Activated T-cell treated with anti-CD3 and anti-CD28 coated beads for 4 hours (primary cell): ENCODE data around the gene KDM2A.
A peak's percentile ranks its signal among the peaks of the same experiment; 100 is the strongest.

ENCODE experiments used
- DNase-seq: peaks from one replicate; pipeline ENCODE4 v3.0.0-alpha.2; 2020

KDM2A gene

GRCh38 chr11:67288198-67288451, 169.1 kb downstream of the KDM2A start:
- DNase-seq: no peak

GRCh38 chr11:67288452-67289225, 169.6 kb downstream of the KDM2A start:
- peak; percentile 74 for DNase-seq

- no peak for DNase-seq
Measured at GRCh38 chr11:67289226-67289650, 170.2 kb downstream of the KDM2A start, which contains the start of gene ANKRD13D. Gene ANKRD13D (plus strand): TSS chr11:67289303. CDS start chr11:67289461, 158 bp downstream.

- DNase-seq: no peak
Measured at GRCh38 chr11:67289651-67290479, 170.8 kb downstream of the KDM2A start.

GRCh38 chr11:67290801-67291200, 171.7 kb downstream of the KDM2A start:
- no peak for DNase-seq

- DNase-seq: no peak
Measured at GRCh38 chr11:67291481-67292381, 172.7 kb downstream of the KDM2A start.

- no peak for DNase-seq
Measured at GRCh38 chr11:67292671-67293070, 173.6 kb downstream of the KDM2A start.

GRCh38 chr11:67293090-67293489, 174.0 kb downstream of the KDM2A start:
- no peak for DNase-seq

- DNase-seq: no peak
Measured at GRCh38 chr11:67295846-67296245, 176.8 kb downstream of the KDM2A start.

GRCh38 chr11:67298786-67299185, 179.7 kb downstream of the KDM2A start:
- DNase-seq: no peak

- no peak for DNase-seq
Measured at GRCh38 chr11:67299471-67300191, 180.6 kb downstream of the KDM2A start.

GRCh38 chr11:67300256-67300755, 181.2 kb downstream of the KDM2A start:
- DNase-seq: no peak

- no peak for DNase-seq
Measured at GRCh38 chr11:67300756-67301312, 181.8 kb downstream of the KDM2A start.

- no peak for DNase-seq
Measured at GRCh38 chr11:67301313-67301921, 182.4 kb downstream of the KDM2A start.

GRCh38 chr11:67301951-67302516, 183.0 kb downstream of the KDM2A start:
- DNase-seq: no peak

- DNase-seq: no peak
Measured at GRCh38 chr11:67302571-67303131, 183.6 kb downstream of the KDM2A start.

- no peak for DNase-seq
Measured at GRCh38 chr11:67303132-67303834, 184.2 kb downstream of the KDM2A start, which contains the start of gene SSH3. Gene SSH3 (plus strand): TSS chr11:67303530. CDS start chr11:67303626, 96 bp downstream.

GRCh38 chr11:67303835-67304411, 184.9 kb downstream of the KDM2A start:
- DNase-seq: no peak

- no peak for DNase-seq
Measured at GRCh38 chr11:67304511-67305113, 185.5 kb downstream of the KDM2A start.
